Measurements from ENCODE around the gene CA11.

Gene CA11

DNA sequence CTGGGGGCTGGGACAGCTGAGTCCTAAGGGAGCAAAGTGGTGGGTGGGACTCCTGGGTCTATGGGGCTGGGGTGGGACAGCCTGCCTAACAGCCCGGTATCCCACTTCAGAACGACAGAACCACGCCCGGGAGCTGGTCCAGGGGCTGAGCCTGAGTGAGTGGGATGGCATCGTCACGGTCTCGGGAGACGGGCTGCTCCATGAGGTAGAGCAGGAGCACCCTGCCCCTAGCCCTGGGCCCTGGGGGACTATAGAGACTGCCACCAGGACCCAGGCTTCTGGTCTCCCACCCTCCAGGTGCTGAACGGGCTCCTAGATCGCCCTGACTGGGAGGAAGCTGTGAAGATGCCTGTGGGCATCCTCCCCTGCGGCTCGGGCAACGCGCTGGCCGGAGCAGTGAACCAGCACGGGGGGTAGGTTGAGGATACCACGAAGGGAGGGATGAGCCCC is 18.1 kb downstream of the CA11 start:
- DNase-seq, result no peak

DNA sequence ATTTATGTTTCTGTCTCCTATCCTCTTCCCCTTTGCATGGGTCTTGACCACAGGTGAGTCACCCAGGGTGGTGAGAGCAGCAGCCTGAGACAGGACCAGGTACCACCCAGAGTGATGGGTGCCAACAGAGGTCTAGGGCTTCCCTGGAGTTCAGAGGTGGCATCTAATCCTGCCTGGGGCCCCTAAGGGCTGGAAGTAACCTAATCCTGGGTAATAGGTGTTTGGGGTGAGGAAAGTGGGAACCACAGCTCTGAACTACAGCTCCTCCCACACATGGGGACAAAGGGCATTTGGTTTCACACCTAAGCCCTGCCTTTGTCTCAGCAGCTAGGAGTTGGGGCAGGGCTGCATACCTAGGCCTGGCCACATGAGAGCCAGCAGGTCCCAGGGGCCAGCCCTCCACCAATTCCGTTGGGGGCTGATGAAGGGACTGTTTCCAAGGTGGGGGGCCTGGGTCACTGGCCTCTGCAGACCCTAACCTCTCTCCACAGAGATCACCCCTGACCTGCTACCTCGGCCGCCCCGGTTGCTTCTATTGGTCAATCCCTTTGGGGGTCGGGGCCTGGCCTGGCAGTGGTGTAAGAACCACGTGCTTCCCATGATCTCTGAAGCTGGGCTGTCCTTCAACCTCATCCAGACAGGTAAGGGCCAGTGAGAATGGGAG is 18.7 kb downstream of the CA11 start:
- peak; percentile 23 for DNase-seq

DNA sequence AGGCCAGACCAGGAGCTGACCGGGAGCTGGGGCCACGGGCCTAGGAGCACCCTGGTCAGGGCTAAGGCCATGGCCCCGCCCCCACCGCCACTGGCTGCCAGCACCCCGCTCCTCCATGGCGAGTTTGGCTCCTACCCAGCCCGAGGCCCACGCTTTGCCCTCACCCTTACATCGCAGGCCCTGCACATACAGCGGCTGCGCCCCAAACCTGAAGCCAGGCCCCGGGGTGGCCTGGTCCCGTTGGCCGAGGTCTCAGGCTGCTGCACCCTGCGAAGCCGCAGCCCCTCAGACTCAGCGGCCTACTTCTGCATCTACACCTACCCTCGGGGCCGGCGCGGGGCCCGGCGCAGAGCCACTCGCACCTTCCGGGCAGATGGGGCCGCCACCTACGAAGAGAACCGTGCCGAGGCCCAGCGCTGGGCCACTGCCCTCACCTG is 20.1 kb downstream of the CA11 start:
- no peak for DNase-seq

DNA sequence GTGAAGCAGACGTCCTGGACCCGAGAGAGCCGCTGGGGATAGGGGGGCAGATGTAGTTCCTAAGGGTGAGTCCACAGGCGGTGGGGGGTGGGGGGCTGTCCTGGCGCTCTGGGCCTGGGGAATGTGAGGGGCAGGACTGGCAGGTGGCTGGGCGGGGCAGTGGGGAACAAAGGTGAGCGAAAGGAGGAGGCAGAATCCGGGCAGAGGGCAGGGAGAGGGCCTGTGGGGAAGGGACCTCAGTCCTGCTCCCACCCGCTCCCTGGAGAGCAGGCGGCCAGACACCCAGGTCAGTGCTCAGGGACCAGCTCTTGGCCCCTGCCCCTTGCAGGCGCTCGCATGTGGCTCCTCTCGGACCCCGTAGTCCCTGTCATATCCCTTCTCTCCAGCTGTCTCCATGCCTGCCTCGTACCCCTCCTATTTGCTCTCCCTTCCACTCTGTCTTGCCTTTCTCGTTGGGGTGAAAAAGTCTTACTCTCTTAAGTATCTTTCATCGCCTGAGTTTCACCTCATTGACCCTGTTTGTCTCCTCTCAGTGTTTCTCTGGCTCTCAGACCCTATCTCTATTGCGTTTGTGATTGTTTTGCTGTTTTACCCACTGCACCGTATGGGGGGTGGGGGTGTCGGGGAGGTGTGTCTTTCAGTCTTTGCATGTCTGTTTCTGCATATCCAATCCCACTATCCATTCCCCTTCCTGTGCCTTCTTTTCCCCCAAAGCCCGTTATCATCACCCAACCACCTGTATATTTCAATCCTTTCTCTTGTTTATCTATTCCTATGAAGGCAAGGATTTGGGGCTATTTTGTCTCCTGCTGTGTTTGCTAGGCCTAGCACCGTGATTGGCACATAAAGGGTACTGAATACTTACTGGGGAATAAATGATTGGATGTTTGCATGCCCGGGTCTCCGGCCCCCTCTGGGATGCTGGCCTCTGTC is 20.9 kb downstream of the CA11 start:
- DNase-seq, result no peak

DNA sequence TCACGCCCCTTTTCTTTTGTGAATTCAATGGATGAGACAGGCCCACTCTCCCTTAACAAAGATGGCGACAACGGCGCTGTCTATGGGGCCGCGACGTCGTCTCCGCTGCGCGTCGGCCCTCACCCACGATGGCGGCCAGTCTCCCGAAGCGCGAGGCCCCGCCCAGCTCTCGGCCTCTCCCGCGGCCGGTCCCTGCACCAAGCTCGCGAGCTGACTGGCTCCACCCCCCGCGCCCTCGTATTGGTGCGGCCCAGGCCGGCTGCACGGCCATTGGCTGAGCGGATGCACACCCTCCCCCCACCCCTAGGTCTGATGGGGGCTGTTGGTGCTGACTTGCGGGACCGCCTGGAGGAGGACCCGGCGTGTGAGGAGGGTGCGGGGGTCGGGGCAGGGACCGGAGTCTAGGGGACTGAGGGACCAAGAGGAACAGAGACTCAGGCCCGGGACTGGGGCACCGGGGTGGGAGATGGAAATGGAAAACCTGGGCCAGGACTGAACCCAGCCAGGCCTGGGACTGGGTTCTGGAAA is 21.9 kb downstream of the CA11 start:
- DNase-seq, result peak; percentile 97

DNA sequence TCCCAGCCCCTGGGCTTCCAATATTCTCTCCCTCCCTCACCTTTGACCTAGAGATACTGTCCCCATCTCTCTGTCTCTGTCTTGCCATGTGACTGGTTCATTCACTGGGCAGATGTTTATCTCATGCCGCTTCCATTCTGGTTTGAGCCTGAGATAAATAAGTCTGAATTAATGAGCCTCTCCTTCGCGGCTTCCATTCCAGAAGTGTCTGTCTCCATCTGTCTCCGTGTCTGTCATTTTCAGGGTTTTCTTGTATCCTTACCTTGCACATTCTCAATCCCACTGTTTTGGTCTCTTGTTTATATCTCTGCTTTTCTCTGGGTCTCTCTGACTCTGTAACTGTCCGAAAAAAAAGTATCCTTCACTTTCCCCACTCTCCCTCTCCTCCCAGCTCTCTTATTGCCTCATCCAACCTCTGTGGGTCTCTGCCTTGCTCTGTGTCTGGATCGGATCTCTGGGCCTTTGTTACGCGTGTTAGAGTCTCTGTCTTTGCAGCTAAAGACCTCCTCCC is 22.4 kb downstream of the CA11 start:
- DNase-seq, result no peak

DNA sequence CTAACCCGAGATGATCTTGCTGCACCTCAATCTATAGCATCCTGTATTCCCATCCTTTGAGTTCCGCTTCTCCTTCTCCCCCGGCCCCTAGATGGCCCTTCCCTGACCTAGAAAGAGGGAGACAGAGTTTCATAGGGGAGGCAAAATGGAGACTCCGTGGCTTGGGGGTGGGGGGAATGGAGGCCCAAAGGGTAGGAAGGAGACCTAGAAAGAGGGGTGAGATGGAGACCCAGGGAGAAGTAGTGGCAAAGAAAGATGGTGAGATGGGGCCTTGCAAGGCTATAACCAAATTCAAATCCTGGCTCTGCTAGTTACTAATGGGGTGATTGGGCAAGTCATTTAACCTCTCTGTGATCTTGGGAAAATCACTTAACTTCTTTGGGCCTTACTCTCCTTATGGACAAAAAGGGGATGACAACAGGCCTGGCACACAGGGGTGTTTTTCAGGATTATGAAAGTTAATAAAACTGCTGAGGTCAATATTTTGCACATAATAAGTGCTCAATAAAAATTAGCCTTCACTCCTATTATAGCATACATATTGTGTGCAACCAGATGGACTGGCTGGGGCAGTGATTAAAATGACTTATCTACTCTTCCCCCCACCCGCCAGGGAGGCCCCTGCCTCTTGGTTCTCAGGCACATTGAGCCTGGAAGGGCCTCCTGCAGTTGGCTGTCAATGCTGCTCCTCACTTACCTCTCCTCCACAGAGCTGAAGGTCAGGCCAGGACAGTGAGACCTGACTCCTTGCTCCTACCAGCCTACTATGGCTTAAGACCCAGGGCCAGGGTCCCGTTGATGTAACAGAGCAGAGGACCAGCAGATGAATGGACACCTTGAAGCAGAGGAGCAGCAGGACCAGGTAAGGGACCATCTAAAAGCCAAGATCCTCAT is 26.0 kb downstream of the CA11 start:
- DNase-seq, result peak; percentile 19

DNA sequence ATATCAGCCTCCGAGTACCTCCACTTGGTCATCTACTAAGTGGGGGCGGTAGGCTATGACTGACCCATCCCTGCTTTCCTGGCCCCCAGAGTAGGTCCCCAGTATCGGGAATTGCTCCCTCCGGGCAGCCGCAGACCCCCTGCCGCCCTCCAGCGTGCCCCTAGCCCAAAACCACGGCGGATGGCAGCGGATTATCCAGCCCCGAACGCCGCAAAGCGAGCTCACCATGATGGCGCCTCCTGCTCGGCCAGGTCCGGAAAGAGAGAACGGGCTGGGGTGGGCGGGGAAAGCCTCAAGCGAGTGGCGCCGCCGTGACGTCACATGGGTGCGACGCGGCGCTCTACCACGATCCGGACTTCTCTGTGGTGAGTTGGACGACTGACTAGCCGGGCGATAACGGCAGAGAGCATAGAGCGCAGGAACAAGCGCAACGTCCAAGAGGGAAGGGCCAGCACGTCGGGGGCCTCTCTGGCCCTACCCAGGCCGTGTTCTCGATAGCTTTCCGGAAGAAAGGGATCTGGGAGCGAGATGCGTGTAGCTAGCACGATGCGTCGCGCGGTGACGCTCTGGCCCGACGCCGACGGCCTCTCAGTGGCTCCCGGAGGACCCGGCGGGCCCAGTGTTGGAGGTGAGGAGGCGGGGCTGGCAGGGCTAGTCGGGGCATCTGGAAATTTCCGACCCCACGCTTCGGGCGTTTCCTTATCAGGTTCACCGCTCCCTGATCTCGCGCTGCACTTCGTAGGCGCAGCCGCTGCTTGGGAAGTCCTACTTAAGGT is 26.9 kb downstream of the CA11 start, which contains the start of the genes RPL18 and SPHK2:
TSS of gene RPL18 (minus strand) at position 263 of the 776 bp plus-strand sequence. CDS start at position 228, 35 bp downstream.
TSS of gene SPHK2 (plus strand) at position 591 of the 776 bp plus-strand sequence. CDS start 1,009 bp downstream, outside the sequence.
- peak; percentile 97 for DNase-seq

DNA sequence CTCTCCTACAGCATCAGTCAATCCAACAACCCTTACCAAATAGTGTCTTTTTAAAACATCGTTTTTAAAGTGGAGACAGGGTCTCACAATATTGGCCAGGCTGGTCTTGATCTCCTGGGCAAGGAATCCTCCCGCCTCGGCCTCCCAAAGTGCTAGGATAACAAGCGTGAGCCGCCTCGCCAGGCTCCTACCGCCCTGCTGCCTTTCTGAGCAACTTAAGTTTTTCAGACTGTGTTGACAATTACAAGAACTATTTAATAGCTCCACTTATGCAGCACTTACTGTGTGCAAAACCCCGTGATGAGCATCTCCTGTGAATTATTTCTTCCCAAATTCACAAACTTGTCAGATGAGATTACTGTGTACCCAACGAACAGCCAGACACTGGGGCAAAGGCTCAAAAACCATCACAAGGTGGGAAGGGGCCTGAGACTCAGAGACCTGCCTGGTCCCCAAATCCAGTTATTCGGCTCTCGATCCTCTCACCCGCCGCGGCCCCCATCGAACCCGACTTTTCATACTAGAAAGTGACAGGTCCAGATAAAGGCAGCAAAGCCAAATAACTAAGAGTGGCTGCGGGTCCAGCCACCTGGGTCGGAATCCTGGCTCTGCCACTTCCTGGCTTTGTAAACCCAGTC is 27.6 kb downstream of the CA11 start:
- no peak for DNase-seq

DNA sequence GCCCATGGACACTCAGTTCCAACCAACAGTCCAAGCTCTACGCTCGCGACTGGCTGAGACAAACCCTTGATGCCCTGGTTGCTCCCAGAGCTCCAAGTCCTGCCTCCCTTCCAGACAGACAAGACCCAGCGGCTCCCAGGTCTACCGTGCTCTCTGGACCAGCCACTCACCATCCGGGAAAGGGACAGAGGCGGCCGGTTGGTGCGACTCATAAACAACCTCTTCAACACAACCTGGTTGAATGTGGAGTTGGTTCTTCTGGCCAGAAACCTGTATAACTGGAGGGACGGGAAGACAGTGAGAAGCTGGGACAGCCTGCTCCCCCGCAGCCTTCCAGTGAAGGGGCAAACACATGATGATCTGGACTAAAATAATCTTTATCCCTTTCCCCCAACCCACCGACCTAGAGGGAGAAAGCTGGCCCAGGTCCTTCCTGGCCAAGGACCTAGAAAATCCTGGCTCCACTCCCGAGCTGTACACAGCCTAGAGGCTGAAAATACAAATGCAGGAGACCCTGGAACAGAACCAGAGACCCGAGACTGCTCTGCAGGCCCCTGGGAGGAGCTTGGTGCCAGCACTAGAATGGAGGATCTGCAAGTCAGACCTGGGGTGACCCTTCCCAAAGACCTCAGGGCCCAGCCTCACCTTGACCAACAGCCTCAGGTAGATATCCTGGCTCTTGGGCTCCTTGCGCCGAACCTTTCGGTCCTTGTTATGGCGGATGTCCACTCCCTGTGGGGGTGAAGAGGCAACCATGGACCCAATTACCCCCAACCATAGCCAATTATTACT is 28.6 kb downstream of the CA11 start:
- DNase-seq, result no peak

DNA sequence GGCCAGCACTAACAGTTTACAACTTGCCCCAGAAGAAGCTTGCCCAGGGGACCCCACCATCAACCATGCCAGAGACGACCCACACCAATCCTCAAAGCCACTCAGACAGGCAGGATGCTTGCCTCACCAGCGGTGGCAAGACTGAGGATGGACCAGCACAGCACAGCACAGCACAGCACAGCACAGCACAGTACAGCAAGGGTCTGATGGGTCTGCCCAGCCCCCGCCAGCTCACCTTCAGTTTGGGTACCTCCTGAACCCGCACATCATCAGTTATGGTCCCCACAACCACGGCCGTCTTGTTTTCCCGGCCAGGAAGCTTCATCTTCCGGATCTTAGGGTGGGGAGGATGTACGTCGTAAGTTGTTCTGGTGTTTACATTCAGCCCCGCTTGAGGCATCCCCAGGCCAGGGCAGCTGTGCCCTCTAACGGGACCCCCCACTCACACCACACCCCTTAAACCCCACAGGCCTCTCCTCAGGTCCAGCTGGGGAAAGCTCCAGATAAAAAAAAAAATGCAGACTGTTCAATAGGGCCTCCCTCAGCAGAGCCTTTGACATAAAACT is 29.4 kb downstream of the CA11 start:
- no peak for DNase-seq

DNA sequence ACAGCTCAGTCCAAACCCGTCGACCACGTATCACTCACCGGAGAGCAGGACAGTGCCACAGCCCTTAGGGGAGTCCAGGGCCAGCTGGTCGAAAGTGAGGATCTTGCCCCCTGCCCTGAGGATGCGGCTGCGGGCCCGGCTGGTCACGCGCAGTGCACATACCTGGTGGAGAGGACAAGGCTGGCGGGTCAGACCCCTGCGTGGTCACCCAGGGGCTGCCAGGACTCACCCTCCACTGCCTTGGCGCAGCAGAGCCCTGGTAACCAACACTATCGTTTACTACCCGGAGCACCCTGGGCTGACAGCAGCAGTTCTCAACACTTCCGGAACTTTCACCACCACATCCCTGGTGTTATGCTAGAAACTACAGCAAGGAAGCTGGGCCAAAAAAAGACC is 29.9 kb downstream of the CA11 start:
- peak; percentile 40 for DNase-seq

DNA sequence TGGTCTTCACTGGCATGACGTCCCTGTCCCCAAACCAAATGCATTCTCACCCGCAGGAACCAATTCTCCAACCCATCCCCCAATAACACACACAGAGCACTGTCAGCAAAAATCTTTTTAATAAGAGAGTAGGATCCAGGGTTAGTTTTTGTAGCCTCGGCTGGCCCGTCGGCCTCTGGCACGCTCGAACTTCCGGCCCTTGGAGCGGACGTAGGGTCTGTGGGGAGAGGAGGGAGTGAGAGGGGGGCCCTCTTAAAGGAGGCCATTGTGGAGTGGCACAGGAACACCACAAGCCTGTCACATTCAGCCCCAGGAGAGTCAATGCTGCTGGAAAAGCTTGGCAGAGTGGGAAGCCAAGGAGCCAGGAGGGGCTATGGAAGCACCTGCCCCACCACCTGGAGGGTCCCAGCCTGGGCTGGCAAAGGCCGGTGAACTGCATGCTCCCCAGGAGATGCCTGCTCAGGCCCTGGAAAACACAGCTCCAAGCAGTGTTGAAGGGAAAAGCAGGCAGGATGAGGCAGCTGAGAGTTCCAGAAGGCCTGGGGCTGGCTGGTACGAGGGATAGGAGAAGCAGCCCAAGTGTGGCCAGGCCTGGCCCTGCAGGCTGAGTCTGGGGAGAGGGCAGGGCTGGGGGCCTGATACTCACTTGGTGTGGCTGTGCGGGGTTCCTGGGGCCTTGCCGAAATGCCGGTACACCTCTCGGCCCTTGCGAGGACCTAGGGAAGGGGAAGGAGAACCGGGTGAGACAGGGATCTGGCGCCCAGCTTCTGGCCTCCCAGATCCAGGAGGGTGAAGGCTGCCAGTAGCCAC is 30.6 kb downstream of the CA11 start:
- no peak for DNase-seq

DNA sequence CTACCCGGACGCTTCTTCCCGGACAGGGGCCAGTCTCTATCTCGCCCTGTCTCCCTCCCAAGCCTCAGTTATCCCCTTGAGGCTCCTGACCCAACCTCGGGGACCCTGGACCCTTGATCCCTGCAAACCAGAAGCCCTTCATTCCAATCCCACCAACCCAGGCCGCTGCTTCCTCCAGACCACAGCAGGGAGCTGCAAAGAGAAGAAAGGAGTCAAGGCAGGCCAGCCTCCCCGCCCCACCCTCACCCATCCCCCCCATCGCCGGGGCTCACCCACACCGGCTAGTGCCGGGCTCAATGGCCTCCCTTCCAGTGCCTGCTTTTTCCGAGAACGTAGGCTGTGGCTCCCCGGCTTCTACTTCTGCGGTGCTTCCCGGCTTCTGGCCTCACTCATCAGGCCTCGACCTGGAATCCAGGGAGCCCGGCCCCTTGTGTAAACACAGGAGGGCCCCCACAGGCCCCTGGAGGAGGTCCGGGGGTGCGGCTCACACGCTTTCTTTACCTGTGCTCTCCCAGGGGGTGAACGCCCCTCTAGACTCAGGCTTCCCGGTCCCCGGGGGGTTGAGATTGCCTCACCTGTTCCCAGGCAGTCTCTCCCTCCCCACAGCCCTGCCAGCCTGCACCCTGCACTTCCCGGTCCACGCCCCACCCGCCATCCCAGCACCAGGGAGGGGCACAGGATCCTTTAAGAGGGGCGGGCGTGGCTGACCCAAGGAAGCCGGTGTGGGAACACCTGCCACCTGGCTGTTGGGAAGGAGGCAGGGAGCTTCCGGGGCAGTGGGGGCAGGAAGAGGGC is 31.4 kb downstream of the CA11 start, which contains the start of gene FAM83E:
TSS of gene FAM83E (minus strand) at position 641 of the 795 bp plus-strand sequence. CDS start 1,704 bp downstream, outside the sequence.
- DNase-seq, result no peak

DNA sequence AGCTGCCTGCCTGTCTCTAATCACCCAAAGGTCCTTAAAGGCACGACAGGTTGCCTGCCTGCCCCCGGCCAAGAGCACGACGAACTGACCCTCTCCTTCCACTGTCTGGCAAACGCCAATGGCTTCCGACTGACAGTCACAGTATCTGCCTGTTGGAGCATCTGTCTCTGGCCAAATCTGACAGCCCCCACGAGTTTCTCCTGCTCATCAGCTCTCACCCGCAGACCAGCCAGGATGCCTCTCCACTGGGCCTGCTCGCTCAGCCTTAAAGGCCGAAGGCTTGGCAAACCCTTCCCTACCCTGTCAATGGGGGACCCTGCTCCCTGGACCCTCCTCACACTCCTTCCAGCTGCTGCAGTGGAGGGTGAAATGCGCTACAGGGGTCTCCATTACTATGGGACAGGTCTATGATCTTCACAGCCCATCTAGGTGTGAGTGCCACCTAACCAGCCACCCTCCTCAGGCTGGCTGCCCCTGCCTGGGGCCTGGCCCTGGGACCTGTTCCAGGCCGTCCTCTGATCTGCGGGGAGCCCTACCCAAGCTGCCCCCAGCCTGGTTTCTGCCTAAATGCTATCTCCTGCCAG is 32.0 kb downstream of the CA11 start:
- DNase-seq, result no peak

DNA sequence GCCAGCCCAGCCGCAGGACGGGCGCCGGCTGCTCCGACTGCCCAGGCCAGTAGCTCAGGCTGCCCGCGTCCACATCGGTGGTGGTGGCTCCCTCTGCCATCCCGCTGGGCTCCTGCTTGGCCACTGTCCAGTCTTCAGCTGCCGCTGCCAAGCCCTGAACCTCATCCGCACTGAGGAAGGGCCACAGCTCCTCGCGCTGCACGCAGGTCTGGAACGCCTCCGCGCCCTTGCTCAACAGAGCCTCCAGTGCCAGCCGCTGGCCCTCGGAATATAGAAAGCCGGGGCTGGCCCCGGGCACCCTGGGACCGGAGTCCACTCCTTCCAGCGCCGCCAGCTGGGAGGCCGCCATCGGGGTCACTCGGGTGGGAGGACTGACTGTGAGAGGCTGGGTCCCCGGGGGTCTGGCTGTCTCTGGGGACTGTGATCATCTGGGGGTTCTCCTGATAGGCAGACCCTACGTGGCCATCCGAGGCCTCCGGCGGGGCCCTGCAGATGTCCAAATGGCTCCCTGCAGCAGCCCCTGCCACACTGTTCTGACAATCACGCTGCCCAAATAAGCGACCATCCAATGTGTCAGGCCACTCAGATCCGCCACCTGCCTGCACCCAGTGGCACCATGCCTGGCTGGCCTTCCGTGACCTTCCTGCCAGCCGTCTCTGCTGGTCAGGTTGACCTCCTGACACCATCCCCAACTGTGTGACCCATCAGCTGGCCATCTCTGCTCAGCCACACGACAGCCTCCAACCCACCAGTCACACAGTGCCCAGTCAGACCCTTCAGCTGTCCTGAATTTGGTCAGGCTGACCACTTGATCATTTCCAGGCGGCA is 32.7 kb downstream of the CA11 start:
- no peak for DNase-seq
